Measurements from ENCODE around the gene GATAD2A.

The GATAD2A gene

GRCh38 chr19:19549804-19550464 lies 144.5 kb downstream of the GATAD2A start:
- no peak for DNase-seq

DNA sequence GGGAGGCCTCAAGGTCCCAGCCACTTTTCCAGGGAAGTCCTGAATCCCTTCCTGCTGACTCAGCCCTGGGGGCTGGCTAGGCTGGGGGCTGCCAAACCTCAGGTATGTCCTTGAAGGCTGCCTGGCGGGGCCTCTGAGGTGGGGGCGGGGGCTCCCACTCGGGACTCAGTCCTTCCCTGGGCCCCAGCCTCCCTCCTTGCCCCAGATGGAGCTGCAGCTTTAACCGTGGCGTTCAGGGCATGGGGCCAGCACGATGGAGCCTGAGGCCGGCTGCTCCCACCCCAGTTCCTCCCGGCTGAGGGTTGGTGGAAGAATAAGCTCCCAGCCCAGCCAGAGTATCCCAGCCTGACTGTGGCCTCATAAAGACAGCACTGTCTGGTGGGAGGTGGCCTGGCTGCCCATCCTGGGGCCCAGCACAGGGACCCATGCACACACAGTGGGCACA lies 145.0 kb downstream of the GATAD2A start:
- DNase-seq, result no peak

DNA sequence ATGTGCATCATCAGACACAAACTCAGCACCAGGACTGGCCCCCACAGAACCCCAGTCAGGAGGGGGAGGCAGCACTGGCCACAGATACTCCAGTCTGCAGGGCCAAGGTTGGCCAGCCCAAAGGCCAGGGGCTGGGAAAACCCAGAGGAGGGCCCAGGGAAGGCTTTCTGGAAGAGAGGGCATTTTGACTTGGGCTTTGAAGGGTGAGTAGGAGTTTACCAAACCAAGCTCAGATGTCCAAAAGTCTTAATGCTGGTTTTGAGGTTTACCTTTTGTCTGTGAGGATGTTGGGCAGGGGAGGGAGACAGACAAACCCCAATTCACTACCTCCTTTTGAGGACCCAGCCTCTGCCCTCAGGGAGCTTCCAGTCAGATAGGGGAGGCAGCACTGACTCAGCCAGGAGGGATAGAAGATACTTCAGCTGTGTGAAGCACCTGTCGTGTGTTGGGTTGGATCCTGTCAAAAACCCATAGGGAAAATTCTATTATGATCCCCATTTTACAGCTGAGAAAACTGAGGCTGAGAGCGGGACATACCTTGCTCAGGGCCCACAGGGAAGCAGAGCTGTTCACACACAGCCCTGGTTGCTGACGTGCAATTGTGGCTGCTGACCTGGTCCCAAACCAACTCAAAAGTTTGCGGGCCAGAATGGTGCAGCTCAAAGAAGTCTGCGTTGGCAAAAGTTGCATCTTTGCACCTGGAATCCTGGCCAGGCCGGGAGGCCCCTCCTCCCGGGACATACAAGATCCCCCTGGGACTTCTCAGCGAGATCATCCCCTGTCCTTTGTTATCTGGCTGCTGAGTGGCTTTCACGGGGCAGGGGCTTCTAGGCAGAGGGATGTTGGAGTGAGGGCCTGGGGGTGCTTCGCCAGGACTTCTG lies 145.7 kb downstream of the GATAD2A start:
- no peak for DNase-seq

DNA sequence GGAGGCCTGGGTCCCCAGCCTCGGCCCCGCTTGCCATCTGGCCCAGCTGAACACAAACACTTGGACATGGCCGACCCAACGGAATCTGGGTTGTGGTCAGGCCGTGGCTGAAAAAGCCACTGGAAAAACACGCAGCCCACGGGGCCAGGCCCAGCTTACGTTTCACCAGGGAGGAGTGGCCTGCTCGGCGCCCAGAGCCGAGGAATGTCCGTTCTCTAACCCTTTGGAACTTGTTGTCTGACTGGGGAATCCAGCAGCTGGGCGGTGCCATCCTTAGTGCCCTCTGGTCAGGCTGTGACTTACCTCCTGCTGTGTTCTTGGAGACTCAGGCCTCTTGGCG lies 146.3 kb downstream of the GATAD2A start:
- no peak for DNase-seq

DNA sequence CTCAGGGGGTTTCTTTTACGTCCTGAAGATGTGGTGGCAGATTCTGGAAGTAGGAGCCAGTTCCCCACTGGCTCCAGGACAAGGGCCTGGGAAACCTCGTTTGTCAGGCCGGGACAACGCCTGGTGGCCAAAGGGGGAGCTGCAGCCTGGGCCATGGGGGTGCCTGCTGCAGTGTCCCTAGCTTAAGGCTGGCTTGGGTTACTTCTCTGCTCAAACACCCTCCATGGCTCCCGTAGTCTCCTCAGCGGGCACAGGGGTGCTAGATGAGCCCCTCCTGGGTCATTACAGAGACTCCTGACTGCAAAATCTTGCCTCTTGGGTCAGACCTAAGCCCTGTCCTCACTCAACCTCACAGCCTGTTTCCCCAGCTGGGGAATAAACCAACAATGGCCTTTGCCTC lies 147.3 kb downstream of the GATAD2A start:
- peak; percentile 10 for DNase-seq

DNA sequence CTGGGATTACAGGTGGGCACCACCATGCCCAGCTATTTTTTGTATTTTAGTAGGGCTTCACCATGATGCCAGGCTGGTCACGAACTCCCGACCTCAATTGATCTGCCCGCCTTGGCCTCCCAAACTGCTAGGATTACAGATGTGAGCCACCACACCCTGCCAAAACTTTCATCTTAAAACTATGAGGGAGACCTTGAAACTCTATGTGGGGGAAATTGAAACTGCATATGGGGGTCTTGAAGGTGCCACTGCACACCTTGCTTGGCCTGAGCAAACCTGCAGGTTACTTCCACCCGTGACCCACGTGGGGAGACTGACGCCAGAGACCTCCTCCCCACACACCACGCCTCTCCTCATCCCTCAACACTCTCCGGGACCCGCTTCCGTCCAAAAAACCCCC lies 148.2 kb downstream of the GATAD2A start:
- no peak for DNase-seq

DNA sequence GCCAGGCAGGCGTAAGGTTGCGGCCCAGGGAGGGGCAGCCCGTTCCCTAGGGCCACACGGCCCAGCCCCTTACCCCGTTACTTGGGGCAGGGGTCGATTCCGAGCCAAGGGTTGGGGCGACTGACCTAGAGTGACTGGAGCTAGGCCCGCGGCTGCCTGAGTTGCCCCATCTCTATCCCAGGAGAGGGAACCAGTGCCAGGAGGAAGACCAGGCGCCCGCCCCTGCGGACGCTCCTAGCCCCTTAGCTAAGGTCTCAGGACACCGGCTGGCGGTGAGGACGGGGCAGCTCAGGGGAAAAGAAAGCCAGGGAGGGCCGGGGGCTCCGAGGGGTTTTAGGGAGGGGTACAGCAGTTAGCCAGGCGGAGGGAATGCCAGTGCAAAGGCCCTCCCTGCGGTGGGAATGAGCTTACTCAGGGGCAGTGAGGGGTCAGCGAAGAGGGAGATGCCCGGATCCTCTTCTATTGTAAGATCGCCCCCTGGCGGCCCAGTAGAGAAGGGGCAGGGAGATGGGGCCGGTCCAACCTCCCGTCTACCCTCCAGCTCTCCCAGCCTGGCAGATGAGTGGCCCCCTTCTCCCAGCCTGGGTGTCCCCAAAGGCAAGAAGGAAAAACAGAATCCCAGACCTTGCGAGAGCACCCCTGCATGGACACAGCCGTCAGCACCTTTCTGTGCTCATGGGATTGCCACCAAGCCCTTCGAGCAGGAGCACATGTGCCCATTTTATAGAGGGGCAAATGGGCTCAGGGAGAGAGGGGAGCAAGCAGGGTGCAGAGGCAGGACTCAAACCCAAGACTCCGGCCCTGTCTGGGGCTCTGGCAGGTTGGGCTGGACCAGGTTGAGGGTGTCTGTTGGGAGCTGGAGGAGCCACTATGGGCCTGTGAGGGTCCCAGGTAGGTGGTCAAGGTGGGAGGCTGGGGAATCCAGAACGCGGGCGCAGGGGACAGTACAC lies 148.9 kb downstream of the GATAD2A start:
- DNase-seq, result no peak

GRCh38 chr19:19558055-19558454 lies 152.6 kb downstream of the GATAD2A start:
- DNase-seq, result no peak

All from NCI-H1694 (cell line).